Esophagus squamous epithelium (tissue), 4 donors: ENCODE measurements around the gene USP27X.

Source experiments
- POLR2A ChIP-seq, 4 donors: fragments of 450-650 bp; IDR thresholded peaks; one replicate each; pipeline ENCODE4 v1.6.1; 2017; ENCODE audit warnings: antibody characterized with exemption in 4 of 4, mild to moderate bottlenecking in 4 of 4, moderate library complexity in 3 of 4
- TF ChIP-seq, protein P1 (sequence below), 6 experiments: fragments of 450-650 bp in 4 of 6; fragments of 200-600 bp in 2 of 6; sonication (generic) in 2 of 6; IDR thresholded peaks; one replicate each; pipeline ENCODE4 v1.5.1; 2016 to 2019; ENCODE audit warnings: antibody characterized with exemption in 6 of 6, mild to moderate bottlenecking in 4 of 6, moderate library complexity in 4 of 6

DNA sequence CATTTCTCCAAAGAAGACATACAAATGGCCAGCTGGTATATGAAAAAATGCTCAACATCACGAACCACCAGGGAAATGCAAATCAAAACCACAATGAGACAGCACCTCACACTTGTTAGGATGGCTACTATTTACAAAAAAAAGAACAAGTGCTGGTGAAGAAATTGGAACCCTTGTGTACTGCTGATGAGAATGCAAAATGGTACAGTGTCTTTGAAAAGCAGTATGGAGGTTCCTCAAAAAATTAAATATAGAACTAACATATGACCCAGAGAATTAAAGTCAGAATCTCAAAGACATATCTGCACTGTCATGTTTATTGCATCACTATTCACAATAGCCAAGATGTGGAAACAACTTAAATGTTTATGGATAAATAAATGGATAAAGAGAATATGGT, 29.3 kb upstream of the USP27X start:
- TF ChIP-seq POLR2A (IDR thresholded peaks at IDR 0.05): no peak
- TF ChIP-seq, protein P1, sequence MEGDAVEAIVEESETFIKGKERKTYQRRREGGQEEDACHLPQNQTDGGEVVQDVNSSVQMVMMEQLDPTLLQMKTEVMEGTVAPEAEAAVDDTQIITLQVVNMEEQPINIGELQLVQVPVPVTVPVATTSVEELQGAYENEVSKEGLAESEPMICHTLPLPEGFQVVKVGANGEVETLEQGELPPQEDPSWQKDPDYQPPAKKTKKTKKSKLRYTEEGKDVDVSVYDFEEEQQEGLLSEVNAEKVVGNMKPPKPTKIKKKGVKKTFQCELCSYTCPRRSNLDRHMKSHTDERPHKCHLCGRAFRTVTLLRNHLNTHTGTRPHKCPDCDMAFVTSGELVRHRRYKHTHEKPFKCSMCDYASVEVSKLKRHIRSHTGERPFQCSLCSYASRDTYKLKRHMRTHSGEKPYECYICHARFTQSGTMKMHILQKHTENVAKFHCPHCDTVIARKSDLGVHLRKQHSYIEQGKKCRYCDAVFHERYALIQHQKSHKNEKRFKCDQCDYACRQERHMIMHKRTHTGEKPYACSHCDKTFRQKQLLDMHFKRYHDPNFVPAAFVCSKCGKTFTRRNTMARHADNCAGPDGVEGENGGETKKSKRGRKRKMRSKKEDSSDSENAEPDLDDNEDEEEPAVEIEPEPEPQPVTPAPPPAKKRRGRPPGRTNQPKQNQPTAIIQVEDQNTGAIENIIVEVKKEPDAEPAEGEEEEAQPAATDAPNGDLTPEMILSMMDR (IDR thresholded peaks at IDR 0.05): no peak
